CD4-positive, CD25-positive, alpha-beta regulatory T cell (primary cell): Measurements from ENCODE around the gene EXOSC10. TPM values are rescaled to one million over a fixed set of nuclear protein-coding genes. Genes with fewer than 3 reads are reported as not detected.
A peak's percentile ranks its signal among the peaks of the same experiment; 100 is the strongest.
"Not testable (repeated sequence)": the region's sequence is repeated elsewhere in the genome, so short reads cannot be mapped to it uniquely, and the experiment has no call there.

Experiments
- ATAC-seq, 2 donors: fragments of 150-1000 bp; cut with Tn5 transposase; one replicate each; pipeline ENCODE4 v1.10.0; 2021; ENCODE audit warnings: low read depth in 2 of 2, moderate number of reproducible peaks in 2 of 2, moderate library complexity in 1 of 2
- DNase-seq, 3 donors: peaks; one replicate each; pipeline versions ENCODE4 v3.0.0 to v3.0.0-alpha.2; 2012 to 2022; ENCODE audit warnings: mixed read lengths in 1 of 3
- H3K27ac ChIP-seq: one replicate; pipeline ENCODE4 v1.7.0; 2013; ENCODE audit warnings: mild to moderate bottlenecking, low read length; ENCODE audit not compliant: insufficient read depth, poor library complexity, severe bottlenecking
- H3K27me3 ChIP-seq: one replicate; pipeline ENCODE4 v1.7.0; 2013; ENCODE audit warnings: low read length; ENCODE audit not compliant: control insufficient read depth, insufficient read depth
- H3K36me3 ChIP-seq: one replicate; pipeline ENCODE4 v1.7.0; 2013; ENCODE audit warnings: mild to moderate bottlenecking, low read length, moderate library complexity; ENCODE audit not compliant: control insufficient read depth, insufficient read depth
- H3K4me1 ChIP-seq: 2 replicates; pipeline ENCODE4 v1.7.0; 2013; ENCODE audit warnings: mild to moderate bottlenecking, low read length; ENCODE audit not compliant: insufficient read depth, control insufficient read depth, poor library complexity, severe bottlenecking
- H3K4me3 ChIP-seq: one replicate; pipeline ENCODE4 v1.7.0; 2013; ENCODE audit warnings: low read depth, mild to moderate bottlenecking, low read length, moderate library complexity
- H3K9me3 ChIP-seq, 2 experiments: 1 replicate in 1 of 2; 2 replicates in 1 of 2; pipeline ENCODE4 v1.7.0; 2013; ENCODE audit warnings: low read length in 2 of 2, mild to moderate bottlenecking in 1 of 2, moderate library complexity in 1 of 2; ENCODE audit not compliant: control insufficient read depth in 2 of 2
- H3K27ac Mint-ChIP-seq, 3 donors: one replicate each; pipeline ENCODE4 v1.8.0; 2020 to 2022; ENCODE audit warnings: mild to moderate bottlenecking in 3 of 3, mixed read lengths in 3 of 3, moderate library complexity in 2 of 3
- H3K27me3 Mint-ChIP-seq: one replicate; pipeline ENCODE4 v1.8.0; 2022; ENCODE audit warnings: mild to moderate bottlenecking, mixed read lengths
- H3K36me3 Mint-ChIP-seq: one replicate; pipeline ENCODE4 v1.8.0; 2020; ENCODE audit warnings: mixed read lengths
- H3K4me1 Mint-ChIP-seq, 4 donors: one replicate each; pipeline ENCODE4 v1.8.0; 2020 to 2022; ENCODE audit warnings: mixed read lengths in 4 of 4, mild to moderate bottlenecking in 1 of 4
- H3K4me3 Mint-ChIP-seq, 4 donors: one replicate each; pipeline ENCODE4 v1.8.0; 2020 to 2022; ENCODE audit warnings: mild to moderate bottlenecking in 4 of 4, mixed read lengths in 4 of 4, moderate library complexity in 3 of 4
- H3K9me3 Mint-ChIP-seq, 7 donors: one replicate each; pipeline ENCODE4 v1.8.0; 2020 to 2022; ENCODE audit warnings: mixed read lengths in 7 of 7, mild to moderate bottlenecking in 3 of 7, moderate library complexity in 2 of 7
- polyA plus RNA-seq, 4 donors: library from polyadenylated mRNA; unstranded; fragments of 300-500 nt; fragmentation: Illumina TruSeq; gene quantifications; one replicate each; pipeline ENCODE4 v1.2.3, GENCODE V29; 2021
- total RNA-seq: library from RNA; stranded (reverse); gene quantifications from one replicate; pipeline ENCODE4 v1.2.3, GENCODE V29; 2022

EXOSC10 gene
- total and polyA plus RNA-seq, 5 donors from 2014 or later: 37.0 to 81.7 (median 40.7) TPM

DNA sequence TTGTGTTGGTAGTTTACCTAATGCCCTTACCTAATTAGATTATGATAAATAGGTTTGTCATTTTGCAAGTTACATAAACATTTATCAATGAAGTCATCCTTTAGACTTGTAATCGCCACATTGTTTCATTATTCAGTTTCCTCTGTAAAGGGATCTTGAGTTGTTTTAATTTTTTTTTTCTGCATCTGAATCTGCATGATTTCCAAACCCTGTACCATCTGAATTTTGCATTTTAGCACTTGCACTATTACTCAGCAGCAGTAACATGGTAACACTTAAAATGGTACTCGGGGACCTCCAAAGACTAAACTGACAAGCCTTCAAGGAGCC is 74.8 kb downstream of the EXOSC10 start:
- DNase-seq (no peak), ATAC-seq (no peak)
- Histone ChIP-seq H3K27me3 (no peaks in the 10 kb centered on the region), H3K36me3 (peaks cover 73% of the 10 kb centered on the region), H3K9me3 (no peaks in the 10 kb centered on the region), H3K27ac (no peak overlapping the region), H3K4me3 (no peak overlapping the region), H3K4me1 (no peaks in the 10 kb centered on the region)
- Mint-ChIP-seq H3K4me1 (peaks cover 6 to 34% (median 16%) of the 10 kb centered on the region in 4 donors), H3K27ac (peak overlapping the region in 1 of 3 donors; percentile 52), H3K36me3 (peaks cover 37% of the 10 kb centered on the region), H3K9me3 (no peaks in the 10 kb centered on the region), H3K27me3 (no peaks in the 10 kb centered on the region), H3K4me3 (peak overlapping the region in 1 of 4 donors; percentile 29)

DNA sequence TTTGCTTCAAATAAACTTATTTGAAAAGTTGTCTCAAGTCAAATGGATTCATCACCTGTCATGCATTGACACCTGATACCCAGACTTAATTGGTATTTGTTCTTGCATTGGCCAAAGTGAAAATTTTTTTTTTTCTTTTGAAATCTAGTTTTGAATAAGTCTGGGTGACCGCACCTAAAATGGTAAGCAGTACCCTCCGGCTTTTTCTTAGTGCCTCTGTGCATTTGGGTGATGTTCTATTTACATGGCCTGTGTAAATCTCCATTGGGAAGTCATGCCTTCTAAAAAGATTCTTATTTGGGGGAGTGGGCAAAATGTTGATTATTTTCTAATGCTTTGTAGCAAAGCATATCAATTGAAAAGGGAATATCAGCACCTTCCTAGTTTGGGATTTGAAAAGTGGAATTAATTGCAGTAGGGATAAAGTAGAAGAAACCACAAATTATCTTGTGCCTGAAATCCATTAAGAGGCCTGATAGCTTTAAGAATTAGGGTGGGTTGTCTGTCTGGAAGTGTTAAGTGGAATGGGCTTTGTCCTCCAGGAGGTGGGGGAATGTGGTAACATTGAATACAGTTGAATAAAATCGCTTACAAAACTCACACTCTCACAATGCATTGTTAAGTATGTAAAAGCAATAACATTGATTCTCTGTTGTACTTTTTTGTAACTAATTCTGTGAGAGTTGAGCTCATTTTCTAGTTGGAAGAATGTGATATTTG is 75.4 kb downstream of the EXOSC10 start:
- Histone ChIP-seq H3K36me3 (peaks cover 73% of the 10 kb centered on the region), H3K4me3 (no peak overlapping the region), H3K9me3 (no peaks in the 10 kb centered on the region), H3K27ac (no peak overlapping the region), H3K27me3 (no peaks in the 10 kb centered on the region), H3K4me1 (no peaks in the 10 kb centered on the region)
- H3K9me3 Mint-ChIP-seq: no peaks in the 10 kb centered on the region
- peaks cover 37% of the 10 kb centered on the region for H3K36me3 Mint-ChIP-seq
- no peak overlapping the region for H3K27ac Mint-ChIP-seq
- ATAC-seq (no peak), DNase-seq (no peak)
- no peaks in the 10 kb centered on the region for H3K27me3 Mint-ChIP-seq
- peaks cover 6 to 34% (median 16%) of the 10 kb centered on the region in 4 donors for H3K4me1 Mint-ChIP-seq
- H3K4me3 Mint-ChIP-seq: peak overlapping the region in 1 of 4 donors; percentile 29

DNA sequence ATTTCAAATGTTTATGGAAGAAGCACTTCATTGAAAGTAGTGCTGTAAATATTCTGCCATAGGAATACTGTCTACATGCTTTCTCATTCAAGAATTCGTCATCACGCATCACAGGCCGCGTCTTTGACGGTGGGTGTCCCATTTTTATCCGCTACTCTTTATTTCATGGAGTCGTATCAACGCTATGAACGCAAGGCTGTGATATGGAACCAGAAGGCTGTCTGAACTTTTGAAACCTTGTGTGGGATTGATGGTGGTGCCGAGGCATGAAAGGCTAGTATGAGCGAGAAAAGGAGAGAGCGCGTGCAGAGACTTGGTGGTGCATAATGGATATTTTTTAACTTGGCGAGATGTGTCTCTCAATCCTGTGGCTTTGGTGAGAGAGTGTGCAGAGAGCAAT is 76.5 kb downstream of the EXOSC10 start:
- H3K9me3 Mint-ChIP-seq: no peaks in the 10 kb centered on the region
- H3K9me3 ChIP-seq: no peaks in the 10 kb centered on the region

DNA sequence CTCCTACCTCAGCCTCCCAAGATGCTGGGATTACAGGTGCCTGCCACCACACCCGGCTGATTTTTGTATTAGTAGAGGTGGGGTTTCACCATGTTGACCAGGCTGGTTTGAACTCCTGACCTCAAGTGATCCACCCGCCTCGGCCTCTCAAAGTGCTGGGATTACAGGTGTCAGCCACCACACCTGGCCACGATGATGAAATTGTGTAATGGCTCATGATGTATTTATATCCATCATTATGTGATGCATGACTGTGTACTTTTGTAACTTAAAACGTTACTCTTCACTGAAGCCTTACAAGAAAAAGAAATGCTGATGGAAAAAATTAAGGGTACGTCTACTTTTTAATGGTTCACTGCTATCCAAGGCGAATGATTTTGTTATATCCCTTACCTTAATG is 79.7 kb downstream of the EXOSC10 start:
- Mint-ChIP-seq H3K36me3 (peaks cover 44% of the 10 kb centered on the region), H3K9me3 (no peaks in the 10 kb centered on the region), H3K27ac (no peak overlapping the region)

More for the DNA sequence above, 76.5 kb downstream of the EXOSC10 start:
- H3K4me3 ChIP-seq: no peak overlapping the region
- Mint-ChIP-seq H3K4me1 (peaks cover 14 to 42% (median 24%) of the 10 kb centered on the region in 4 donors), H3K27ac (peak overlapping the region in 1 of 3 donors; percentile 3), H3K36me3 (peaks cover 43% of the 10 kb centered on the region), H3K4me3 (peak overlapping the region in 2 of 4 donors; percentile 3 to 15), H3K27me3 (no peaks in the 10 kb centered on the region)
- peaks cover 84% of the 10 kb centered on the region for H3K36me3 ChIP-seq
- no peak for ATAC-seq
- H3K4me1 ChIP-seq: no peaks in the 10 kb centered on the region
- DNase-seq: no peak
- H3K27me3 ChIP-seq: no peaks in the 10 kb centered on the region
- no peak overlapping the region for H3K27ac ChIP-seq

DNA sequence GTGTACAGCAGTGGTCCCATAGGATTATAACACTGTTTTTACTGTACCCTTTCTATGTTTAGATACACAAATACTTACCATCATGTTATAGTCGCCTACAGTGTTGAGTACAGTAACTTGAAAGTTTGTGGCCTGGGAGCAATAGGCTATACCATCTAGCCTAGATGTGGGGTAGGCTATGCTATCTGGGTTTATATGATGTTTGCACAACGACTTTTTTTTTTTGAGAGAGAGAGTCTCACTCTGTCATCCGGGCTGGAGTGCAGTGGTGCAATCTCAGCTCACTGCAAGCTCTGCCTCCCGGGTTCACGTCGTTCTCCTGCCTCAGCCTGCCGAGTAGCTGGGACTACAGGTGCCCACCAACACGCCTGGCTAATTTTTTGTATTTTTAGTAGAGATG is 80.3 kb downstream of the EXOSC10 start:
- H3K27me3 ChIP-seq, H3K27ac Mint-ChIP-seq, DNase-seq, H3K9me3 Mint-ChIP-seq, H3K27ac ChIP-seq, H3K27me3 Mint-ChIP-seq, ATAC-seq, H3K9me3 ChIP-seq, H3K4me3 Mint-ChIP-seq, H3K4me3 ChIP-seq: not testable (repeated sequence)
- peaks cover 89% of the 10 kb centered on the region for H3K36me3 ChIP-seq
- peaks cover 43% of the 10 kb centered on the region for H3K36me3 Mint-ChIP-seq
- H3K4me1 ChIP-seq: peaks cover 27% of the 10 kb centered on the region
- peaks cover 14 to 54% (median 33%) of the 10 kb centered on the region in 4 donors for H3K4me1 Mint-ChIP-seq

More for the DNA sequence above, 79.7 kb downstream of the EXOSC10 start:
- Histone ChIP-seq H3K9me3 (no peaks in the 10 kb centered on the region), H3K36me3 (peaks cover 89% of the 10 kb centered on the region), H3K4me1 (peaks cover 21% of the 10 kb centered on the region), H3K27me3 (no peaks in the 10 kb centered on the region), H3K4me3 (no peak overlapping the region), H3K27ac (no peak overlapping the region)
- ATAC-seq: no peak
- peaks cover 14 to 54% (median 32%) of the 10 kb centered on the region in 4 donors for H3K4me1 Mint-ChIP-seq
- H3K4me3 Mint-ChIP-seq: no peak overlapping the region
- no peaks in the 10 kb centered on the region for H3K27me3 Mint-ChIP-seq
- no peak for DNase-seq

Other genes with a start within 250 kb of the EXOSC10 start
- gene TARDBP, start 87.2 kb downstream of the EXOSC10 start, total RNA-seq: 132 TPM
- gene TARDBP, start 87.2 kb downstream of the EXOSC10 start, polyA plus RNA-seq: 10 to 100 TPM; 65.1 to 91.9 (median 74.8) TPM
- gene MASP2, start 52.6 kb downstream of the EXOSC10 start, total RNA-seq: not detected
- under 1 TPM in 2 of 4 donors, not detected in 2; 0.15 to 0.29 TPM for gene MASP2, start 52.6 kb downstream of the EXOSC10 start, polyA plus RNA-seq
- 29.6 TPM for gene SRM, start 39.9 kb downstream of the EXOSC10 start, total RNA-seq
- 10 to 100 TPM; 61.7 to 89.6 (median 76.5) TPM for gene SRM, start 39.9 kb downstream of the EXOSC10 start, polyA plus RNA-seq
- not detected for gene ANGPTL7, start 89.5 kb upstream of the EXOSC10 start, total RNA-seq
- not detected for gene ANGPTL7, start 89.5 kb upstream of the EXOSC10 start, polyA plus RNA-seq
- gene MTOR, start 162.7 kb upstream of the EXOSC10 start, total RNA-seq: 48.2 TPM
- 1 to 10 TPM; 3.9 to 6.0 (median 4.6) TPM for gene MTOR, start 162.7 kb upstream of the EXOSC10 start, polyA plus RNA-seq
- 20.9 TPM for gene UBIAD1, start 173.3 kb upstream of the EXOSC10 start, total RNA-seq
- 10 to 100 TPM; 28.4 to 43.5 (median 40.3) TPM for gene UBIAD1, start 173.3 kb upstream of the EXOSC10 start, polyA plus RNA-seq